ENCODE data around the gene MIOX.
"Not testable (repeated sequence)": the region's sequence is repeated elsewhere in the genome, so short reads cannot be mapped to it uniquely, and the experiment has no call there.

MIOX gene

DNA sequence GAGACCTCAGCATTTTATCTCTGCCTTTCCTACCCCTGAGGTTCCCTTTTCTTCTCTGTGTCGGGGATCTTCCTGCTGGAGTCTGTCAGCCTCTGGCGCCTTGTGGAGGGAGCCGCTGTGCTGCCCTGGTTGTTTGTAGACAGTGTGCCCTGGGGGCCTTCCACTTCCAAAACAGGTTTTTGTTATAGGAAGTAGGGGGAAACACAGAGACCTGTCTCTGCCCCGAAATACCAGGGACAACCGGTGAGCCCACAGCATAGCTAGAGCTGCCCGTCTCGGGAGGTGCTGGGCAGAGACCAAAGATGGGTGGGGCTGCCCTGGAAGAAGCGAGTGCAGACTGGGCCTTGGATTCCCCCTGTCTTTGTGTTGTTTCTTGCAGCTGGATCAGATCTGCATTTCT, 29.4 kb downstream of the MIOX start:
- DNase-seq = no peak

- no peak for DNase-seq
Observed at GRCh38 chr22:50516891-50517290, 30.2 kb downstream of the MIOX start.

DNA sequence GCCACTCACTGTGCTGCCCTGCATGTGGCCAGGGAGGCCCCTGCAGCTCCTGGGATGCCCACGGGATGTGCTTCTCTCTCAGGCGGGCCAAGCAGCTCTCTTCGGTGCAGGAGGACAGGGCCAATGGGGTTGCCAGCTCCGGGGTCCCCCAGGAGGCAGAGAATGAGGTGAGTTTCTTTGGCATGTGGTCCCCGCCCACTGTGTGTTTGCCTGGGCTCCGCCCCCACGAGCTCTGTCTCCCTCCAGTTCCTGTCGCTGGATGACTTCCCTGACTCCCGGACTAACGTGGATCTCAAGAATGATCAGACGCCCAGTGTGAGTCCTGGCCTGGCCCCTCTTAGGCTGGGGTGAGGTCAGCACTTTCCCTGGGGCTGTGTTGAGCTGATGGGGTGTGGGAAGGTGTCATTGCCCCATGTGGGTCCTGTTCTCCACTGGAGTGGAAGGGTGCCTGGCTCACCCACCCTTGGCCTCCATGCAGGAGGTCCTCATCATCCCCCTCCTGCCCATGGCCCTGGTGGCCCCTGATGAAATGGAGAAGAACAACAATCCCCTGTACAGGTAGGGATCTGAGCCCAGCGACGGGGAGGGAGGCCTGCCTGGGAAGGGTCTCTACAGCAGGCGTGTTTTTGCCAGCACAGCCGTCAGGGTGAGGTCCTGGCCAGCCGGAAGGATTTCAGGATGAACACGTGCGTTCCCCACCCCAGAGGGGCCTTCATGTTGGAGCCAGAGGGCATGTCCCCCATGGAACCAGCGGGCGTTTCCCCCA, 31.0 kb downstream of the MIOX start:
- DNase-seq = no peak

- no peak for DNase-seq
Observed at GRCh38 chr22:50518606-50519005, 31.9 kb downstream of the MIOX start.

DNA sequence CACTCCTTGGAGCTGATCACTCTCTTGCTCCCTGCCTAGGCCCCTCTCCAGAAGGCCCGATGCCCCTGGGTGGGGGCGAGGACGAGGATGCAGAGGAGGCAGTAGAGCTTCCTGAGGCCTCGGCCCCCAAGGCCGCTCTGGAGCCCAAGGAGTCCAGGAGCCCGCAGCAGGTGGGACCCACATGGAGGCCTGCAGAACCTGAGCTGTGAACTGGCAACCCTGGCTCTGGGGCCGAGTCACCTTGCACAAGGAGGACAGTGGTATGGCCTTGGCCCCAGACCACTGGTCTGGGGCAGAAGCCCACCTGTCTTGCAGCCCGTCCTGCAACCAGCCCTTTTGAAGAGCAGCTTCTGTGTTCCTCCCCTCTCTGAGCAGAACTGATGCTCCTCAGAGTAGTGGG, 32.5 kb downstream of the MIOX start:
- DNase-seq = no peak

- DNase-seq = not testable (repeated sequence)
Observed at GRCh38 chr22:50520184-50520583, 33.5 kb downstream of the MIOX start.

GRCh38 chr22:50520826-50521453, 34.3 kb downstream of the MIOX start:
- no peak for DNase-seq

DNA sequence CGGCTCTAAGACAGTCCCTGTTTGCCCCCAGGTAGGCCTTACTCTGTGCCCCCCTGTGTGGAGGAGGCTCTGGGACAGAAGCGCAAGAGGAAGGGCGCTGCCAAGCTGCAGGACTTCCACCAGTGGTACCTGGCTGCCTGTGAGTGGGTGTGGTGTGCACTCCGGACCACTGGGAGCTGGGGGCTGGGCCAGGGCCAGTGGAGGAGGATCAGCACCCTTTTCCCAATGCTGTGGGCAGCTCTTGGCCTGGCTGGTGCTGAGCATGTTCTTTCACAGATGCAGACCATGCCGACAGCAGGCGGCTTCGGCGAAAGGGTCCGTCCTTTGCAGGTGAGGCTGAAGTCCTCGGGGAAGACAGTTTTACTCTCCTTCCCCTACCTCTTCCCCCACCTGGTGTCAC, 35.1 kb downstream of the MIOX start:
- DNase-seq = no peak

DNA sequence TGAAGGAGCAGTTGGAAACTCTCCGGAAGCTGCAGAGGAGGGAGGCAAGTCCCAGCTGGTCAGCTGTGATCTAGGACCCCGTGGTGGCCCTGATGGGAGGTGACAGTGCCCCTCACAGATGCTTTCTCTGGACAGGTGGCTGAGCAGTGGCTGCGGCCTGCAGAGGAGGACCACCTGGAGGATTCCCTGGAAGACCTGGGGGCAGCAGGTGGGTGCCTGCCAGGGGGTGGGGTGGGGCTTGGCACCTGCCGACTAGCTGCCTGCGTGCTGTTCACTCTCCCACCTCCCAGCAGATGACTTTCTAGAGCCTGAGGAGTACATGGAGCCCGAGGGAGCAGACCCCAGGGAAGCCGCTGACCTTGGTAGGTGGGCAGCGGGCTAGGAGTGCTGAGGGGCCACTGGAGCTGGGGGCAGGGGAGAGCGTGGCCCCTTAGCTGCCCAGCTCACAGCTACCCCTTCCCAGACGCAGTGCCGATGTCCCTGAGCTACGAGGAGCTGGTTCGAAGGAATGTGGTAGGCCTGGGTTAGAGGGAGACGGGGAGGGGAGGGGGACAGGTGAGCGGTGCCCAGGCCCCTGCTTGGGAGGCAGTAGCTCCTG, 35.6 kb downstream of the MIOX start:
- DNase-seq = no peak

DNA sequence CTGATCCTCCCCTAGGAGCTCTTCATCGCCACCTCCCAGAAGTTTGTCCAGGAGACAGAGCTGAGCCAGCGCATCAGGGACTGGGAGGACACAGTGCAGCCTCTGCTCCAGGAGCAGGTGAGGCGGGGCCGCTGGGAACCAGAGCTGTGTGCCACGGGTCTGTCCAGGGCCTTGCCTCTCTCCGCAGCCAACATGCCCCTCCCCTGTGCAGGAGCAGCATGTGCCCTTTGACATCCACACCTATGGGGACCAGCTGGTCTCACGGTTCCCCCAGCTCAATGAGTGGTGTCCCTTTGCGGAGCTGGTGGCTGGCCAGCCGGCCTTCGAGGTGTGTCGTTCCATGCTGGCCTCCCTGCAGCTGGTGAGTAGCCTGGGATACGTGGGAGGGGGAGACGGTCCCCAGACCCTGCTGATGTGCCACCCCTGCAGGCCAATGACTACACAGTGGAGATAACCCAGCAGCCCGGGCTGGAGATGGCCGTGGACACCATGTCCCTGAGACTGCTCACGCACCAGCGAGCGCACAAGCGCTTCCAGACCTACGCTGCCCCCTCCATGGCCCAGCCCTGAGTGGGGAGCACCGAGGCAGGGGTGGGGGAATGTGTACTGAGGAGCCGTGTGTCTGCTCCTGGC, 36.3 kb downstream of the MIOX start:
- no peak for DNase-seq

DNA sequence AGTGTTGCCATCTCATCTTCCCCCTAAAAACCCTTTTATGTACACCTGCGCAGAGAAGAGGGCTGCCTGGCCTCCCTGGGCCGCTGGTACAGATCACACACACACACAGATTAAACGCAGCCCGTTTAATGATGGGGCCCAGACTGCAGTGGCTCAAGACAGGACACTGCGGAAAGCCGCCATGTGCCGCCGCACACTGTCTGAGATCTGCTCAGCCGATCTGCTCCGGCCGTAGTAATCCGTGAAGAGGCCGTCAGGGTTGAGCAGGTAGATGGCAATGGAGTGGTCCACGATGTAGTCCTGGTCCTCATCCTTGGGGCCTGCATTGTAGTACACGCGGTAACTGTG, 36.8 kb downstream of the MIOX start:
- DNase-seq = no peak

DNA sequence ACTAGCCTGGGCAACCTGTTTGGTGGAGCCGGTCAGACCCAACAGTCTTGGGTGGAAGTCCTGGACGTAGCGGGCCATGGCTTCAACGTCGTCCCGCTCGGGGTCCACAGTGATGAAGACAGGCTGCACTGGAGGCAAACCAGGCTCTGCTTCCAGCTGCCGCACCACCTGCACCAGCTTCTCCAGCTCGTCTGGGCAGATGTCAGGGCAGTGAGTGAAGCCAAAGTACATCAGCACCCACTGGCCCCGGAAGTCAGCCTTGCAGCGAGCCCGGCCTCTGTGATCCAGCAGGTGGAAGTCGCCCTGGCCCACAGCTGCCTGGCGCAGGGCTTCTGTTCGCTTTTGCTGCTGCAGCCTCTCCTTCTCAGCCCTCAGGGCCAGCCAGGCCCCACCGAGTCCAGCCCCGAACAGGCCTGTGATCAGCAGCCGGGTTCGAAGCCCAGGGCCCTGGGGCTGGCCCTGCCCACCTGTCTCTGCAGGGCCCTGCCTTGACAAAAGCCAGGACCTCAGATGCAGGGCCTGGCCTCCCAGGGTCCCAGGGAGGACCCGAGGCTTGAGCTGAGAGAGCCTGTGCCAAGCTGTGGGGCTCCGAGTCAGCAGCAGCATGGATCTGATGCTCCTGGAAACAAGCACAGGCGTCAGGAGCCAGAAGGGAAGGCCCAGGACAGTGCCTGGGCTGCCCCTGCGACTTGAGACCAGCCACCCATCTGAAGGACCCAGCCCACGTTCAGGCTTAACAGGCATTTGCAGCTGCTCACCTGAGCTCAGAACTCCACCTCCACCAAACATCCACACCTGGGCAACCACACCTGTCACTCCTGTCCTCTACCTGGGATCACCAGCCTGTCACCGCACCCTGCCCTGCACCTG, 37.4 kb downstream of the MIOX start:
- no peak for DNase-seq

DNA sequence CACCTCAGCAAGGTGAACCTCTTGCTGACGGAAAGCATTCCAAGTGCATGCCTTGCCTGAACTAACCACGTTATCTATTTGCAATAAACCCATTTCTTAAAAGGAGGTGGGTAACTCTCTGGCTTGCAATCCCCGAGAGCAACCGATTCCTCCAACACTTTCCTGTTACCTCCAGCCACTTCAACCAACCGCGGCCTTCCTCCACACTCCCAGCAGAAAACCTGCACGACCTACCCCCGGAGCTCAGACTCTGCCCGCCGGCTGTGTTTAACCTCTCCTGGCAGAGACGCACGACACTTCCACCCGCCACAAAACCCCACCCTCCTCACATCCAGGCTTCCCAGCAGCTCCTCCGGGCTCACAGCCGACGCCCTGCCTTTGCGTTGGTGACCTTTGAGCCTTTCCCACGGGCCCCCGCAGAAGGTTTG, 38.0 kb downstream of the MIOX start:
- DNase-seq = no peak

GRCh38 chr22:50525104-50525857, 38.6 kb downstream of the MIOX start, which contains the start of gene SCO2:
TSS of gene SCO2 (minus strand) at chr22:50525598. CDS start at chr22:50524411, 1,187 bp downstream.
- DNase-seq = peak; percentile 36 to 96 (median 89)

- DNase-seq = peak in 16 of 56 donors; percentile 60 to 89 (median 68)
Observed at GRCh38 chr22:50525858-50526107, 39.1 kb downstream of the MIOX start.

DNA sequence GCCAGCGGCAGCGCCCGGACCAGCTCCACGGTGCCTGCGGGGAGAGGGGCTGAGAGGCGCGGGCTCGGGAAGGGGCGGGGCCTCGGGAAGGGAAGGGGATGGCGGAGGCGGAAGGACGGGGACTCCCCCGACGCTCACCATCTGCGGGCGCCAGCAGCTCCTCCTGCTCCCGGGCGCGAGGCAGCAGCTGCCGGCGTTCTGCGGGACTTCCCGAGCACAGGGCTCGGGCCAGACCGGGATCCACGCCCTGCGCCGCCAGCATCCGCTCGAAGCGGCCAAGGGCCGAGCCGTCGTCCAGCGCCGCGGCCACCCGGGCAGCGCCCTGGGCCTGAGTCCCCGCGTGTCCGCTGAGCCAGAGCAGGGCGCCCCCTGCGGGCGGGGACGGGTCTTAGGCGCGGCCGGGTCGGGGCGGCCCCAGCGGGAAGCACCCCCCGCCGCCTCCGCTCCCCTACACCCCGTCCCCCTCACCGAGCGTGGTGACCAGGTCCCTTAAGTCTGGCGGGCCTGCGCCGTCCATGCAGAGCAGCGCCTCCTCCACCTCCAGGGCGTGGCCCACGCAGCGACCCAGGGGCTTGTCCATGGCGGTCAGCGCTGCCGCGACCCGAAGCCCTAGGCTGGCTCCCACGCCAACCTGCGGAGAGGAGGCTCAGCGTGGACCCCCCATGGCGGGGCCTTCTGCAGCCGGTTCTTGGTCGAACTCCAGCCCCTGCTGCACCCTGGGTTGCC, 39.6 kb downstream of the MIOX start:
- DNase-seq = peak in 38 of 56 donors; percentile 20 to 78 (median 65)

- peak in 2 of 56 donors; percentile 6 to 38 for DNase-seq
Observed at GRCh38 chr22:50526834-50527801, 40.5 kb downstream of the MIOX start.

GRCh38 chr22:50527921-50528681, 41.4 kb downstream of the MIOX start:
- DNase-seq = no peak

Measured in nucleus accumbens (tissue), 56 donors.